ENCODE results near the gene TECTA.

DNA sequence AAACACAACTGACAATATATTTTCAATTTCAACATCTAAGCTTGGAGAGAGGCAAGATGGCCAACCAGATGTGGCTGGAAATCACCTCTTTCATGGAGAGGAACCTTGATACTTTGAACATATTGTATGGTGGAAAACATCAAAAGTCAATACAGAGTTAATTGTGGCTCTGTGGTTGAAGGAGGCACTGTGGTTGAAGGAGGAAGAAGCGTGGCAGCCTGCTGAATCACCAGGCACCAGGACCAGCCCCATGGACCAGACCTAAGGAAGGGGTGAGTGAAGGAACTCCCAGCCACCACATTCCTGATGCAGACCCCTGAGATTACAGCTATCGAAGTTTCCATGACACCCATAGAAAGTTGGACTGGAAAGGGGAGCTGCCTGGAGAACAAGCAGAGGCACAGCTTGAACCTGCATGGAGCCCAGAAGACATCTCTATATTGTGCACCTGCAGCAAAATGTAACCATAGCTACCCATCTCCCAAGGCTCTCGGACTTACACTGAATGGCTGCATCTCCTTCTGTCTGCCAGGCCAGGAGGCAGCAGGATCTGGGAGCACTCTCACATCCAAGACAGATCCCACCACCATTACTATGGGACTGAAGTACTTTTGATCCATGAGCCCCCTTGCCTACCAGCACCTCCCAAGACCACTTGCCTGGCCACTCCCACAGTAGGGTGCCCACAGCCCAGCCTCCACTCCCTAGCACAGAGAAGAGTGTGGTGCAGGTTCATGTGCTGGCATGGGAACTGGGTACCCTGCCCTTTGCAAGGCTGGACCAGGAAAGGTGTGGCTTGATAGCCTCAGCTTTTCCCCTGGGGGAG, 111.7 kb downstream of the TECTA start:
- TF ChIP-seq CTCF (IDR thresholded peaks at IDR 0.05; ENCODE audit: insufficient read depth, low read depth, low read length) (no peak), EZH2 (IDR thresholded peaks at IDR 0.05; ENCODE audit: insufficient read depth, low read length) (no peak)

Data from astrocyte (in vitro differentiated cells and primary cell).